Astrocyte (in vitro differentiated cells and primary cell): ENCODE results near the gene PPP2R2C. TPM values are rescaled to one million over a fixed set of nuclear protein-coding genes. Genes with fewer than 3 reads are reported as not detected.

Source experiments
- DNase-seq: peaks from one replicate; pipeline ENCODE4 v3.0.0-alpha.2; 2010; ENCODE audit warnings: low read depth
- FAIRE-seq: peaks from 2 replicates; lab custom pipeline; 2011; peaks lifted over from hg19 to GRCh38; lab: Jason Lieb, UNC
- H2AFZ ChIP-seq: 2 replicates; pipeline ENCODE4 v1.6.0; 2012; ENCODE audit warnings: low read depth, low read length, inconsistent platforms
- H3K27ac ChIP-seq: 2 replicates; pipeline ENCODE4 v1.5.1; 2011; ENCODE audit warnings: low read depth, low read length, inconsistent platforms
- H3K27me3 ChIP-seq: 2 replicates; pipeline ENCODE4 v1.6.0; 2011; ENCODE audit warnings: low read length, inconsistent platforms; ENCODE audit not compliant: insufficient read depth
- H3K36me3 ChIP-seq: 2 replicates; pipeline ENCODE4 v1.5.1; 2011; ENCODE audit warnings: low read length, inconsistent platforms; ENCODE audit not compliant: insufficient read depth
- H3K4me1 ChIP-seq: 2 replicates; pipeline ENCODE4 v1.5.1; 2011; ENCODE audit warnings: low read length, inconsistent platforms; ENCODE audit not compliant: insufficient read depth
- H3K4me2 ChIP-seq: 2 replicates; pipeline ENCODE4 v1.6.0; 2012; ENCODE audit warnings: low read length, inconsistent platforms
- H3K4me3 ChIP-seq: 2 replicates; pipeline ENCODE4 v1.5.1; 2011; ENCODE audit warnings: low read depth, mild to moderate bottlenecking, low read length, inconsistent platforms; ENCODE audit not compliant: insufficient read depth
- H3K79me2 ChIP-seq: 2 replicates; pipeline ENCODE4 v1.6.0; 2012; ENCODE audit warnings: mild to moderate bottlenecking, low read length, inconsistent platforms; ENCODE audit not compliant: insufficient read depth
- H3K9ac ChIP-seq: 2 replicates; pipeline ENCODE4 v1.6.0; 2012; ENCODE audit warnings: mild to moderate bottlenecking, low read length, inconsistent platforms
- H3K9me3 ChIP-seq: 2 replicates; pipeline ENCODE4 v1.5.1; 2012; ENCODE audit warnings: low read depth, mild to moderate bottlenecking, low read length, inconsistent platforms; ENCODE audit not compliant: insufficient read depth
- H4K20me1 ChIP-seq: 2 replicates; pipeline ENCODE4 v1.6.0; 2012; ENCODE audit warnings: low read length, inconsistent platforms; ENCODE audit not compliant: insufficient read depth
- H3K27ac Mint-ChIP-seq: one replicate; pipeline ENCODE4 v1.8.0; 2021; ENCODE audit warnings: mild to moderate bottlenecking, mixed read lengths; ENCODE audit not compliant: unreplicated experiment
- H3K27me3 Mint-ChIP-seq: one replicate; pipeline ENCODE4 v1.8.0; 2021; ENCODE audit warnings: low read depth, mixed read lengths; ENCODE audit not compliant: unreplicated experiment
- H3K36me3 Mint-ChIP-seq: one replicate; pipeline ENCODE4 v1.8.0; 2021; ENCODE audit warnings: low read depth, mixed read lengths; ENCODE audit not compliant: unreplicated experiment
- H3K4me1 Mint-ChIP-seq: one replicate; pipeline ENCODE4 v1.8.0; 2021; ENCODE audit warnings: low read depth, mixed read lengths; ENCODE audit not compliant: unreplicated experiment
- H3K4me3 Mint-ChIP-seq: one replicate; pipeline ENCODE4 v1.8.0; 2021; ENCODE audit warnings: mild to moderate bottlenecking, moderate library complexity, mixed read lengths; ENCODE audit not compliant: unreplicated experiment
- H3K9me3 Mint-ChIP-seq: one replicate; pipeline ENCODE4 v1.8.0; 2021; ENCODE audit warnings: mild to moderate bottlenecking, mixed read lengths; ENCODE audit not compliant: unreplicated experiment
- EZH2 ChIP-seq: IDR thresholded peaks from 2 replicates; pipeline ENCODE4 v1.6.1; 2012; ENCODE audit warnings: mild to moderate bottlenecking, low read length, inconsistent platforms; ENCODE audit not compliant: insufficient read depth
- total RNA-seq: library from RNA; stranded (reverse); gene quantifications from 2 replicates; pipeline ENCODE4 v1.2.1, GENCODE V29; 2021
- TF ChIP-seq, protein P1 (sequence below): IDR thresholded peaks from 2 replicates; pipeline ENCODE4 v1.5.1; 2011; ENCODE audit warnings: low read depth, mild to moderate bottlenecking, inconsistent platforms, low read length, moderate library complexity; ENCODE audit not compliant: insufficient read depth

Gene PPP2R2C
- total RNA-seq, 1 donor from 2014 or later, result 1.1 TPM

DNA sequence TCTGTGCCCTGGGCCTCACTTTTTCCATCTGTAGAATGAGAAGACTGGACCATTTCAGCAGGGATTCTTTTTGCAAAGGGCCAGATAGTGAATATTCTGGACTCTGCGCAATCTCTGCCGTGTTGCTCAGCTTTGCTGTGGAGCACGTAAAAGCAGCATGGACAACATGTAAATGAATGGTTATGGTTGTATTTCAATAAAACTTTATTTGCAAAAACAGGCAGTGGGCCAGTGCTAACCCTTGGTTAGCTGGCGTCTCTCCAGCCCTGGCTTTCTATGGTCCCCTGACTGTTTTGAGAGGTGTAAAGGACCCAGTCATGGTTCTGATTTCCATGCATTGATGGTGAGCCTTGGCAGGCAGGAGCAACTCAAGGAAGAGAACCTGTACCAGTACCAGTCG, 184.1 kb downstream of the PPP2R2C start:
- H3K27ac ChIP-seq, result no peak overlapping the region
- FAIRE-seq (no peak), DNase-seq (no peak)
- H3K9me3 ChIP-seq, result no peaks in the 10 kb centered on the region
- TF ChIP-seq, protein P1, sequence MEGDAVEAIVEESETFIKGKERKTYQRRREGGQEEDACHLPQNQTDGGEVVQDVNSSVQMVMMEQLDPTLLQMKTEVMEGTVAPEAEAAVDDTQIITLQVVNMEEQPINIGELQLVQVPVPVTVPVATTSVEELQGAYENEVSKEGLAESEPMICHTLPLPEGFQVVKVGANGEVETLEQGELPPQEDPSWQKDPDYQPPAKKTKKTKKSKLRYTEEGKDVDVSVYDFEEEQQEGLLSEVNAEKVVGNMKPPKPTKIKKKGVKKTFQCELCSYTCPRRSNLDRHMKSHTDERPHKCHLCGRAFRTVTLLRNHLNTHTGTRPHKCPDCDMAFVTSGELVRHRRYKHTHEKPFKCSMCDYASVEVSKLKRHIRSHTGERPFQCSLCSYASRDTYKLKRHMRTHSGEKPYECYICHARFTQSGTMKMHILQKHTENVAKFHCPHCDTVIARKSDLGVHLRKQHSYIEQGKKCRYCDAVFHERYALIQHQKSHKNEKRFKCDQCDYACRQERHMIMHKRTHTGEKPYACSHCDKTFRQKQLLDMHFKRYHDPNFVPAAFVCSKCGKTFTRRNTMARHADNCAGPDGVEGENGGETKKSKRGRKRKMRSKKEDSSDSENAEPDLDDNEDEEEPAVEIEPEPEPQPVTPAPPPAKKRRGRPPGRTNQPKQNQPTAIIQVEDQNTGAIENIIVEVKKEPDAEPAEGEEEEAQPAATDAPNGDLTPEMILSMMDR, result no peak
- TF ChIP-seq EZH2, result no peak
- H2AFZ ChIP-seq, result no peak overlapping the region
- H3K36me3 Mint-ChIP-seq, result peaks cover 32% of the 10 kb centered on the region
- no peaks in the 10 kb centered on the region for H3K4me1 ChIP-seq
- H4K20me1 ChIP-seq, result peaks cover 28% of the 10 kb centered on the region
- H3K4me2 ChIP-seq, result no peak overlapping the region
- H3K4me3 ChIP-seq, result no peak overlapping the region
- H3K9me3 Mint-ChIP-seq, result no peaks in the 10 kb centered on the region
- no peaks in the 10 kb centered on the region for H3K4me1 Mint-ChIP-seq
- H3K27ac Mint-ChIP-seq, result no peak overlapping the region
- no peak overlapping the region for H3K9ac ChIP-seq
- H3K27me3 ChIP-seq, result no peaks in the 10 kb centered on the region
- H3K27me3 Mint-ChIP-seq, result no peaks in the 10 kb centered on the region
- H3K79me2 ChIP-seq, result no peaks in the 10 kb centered on the region
- no peak overlapping the region for H3K4me3 Mint-ChIP-seq
- peaks cover 9% of the 10 kb centered on the region for H3K36me3 ChIP-seq

DNA sequence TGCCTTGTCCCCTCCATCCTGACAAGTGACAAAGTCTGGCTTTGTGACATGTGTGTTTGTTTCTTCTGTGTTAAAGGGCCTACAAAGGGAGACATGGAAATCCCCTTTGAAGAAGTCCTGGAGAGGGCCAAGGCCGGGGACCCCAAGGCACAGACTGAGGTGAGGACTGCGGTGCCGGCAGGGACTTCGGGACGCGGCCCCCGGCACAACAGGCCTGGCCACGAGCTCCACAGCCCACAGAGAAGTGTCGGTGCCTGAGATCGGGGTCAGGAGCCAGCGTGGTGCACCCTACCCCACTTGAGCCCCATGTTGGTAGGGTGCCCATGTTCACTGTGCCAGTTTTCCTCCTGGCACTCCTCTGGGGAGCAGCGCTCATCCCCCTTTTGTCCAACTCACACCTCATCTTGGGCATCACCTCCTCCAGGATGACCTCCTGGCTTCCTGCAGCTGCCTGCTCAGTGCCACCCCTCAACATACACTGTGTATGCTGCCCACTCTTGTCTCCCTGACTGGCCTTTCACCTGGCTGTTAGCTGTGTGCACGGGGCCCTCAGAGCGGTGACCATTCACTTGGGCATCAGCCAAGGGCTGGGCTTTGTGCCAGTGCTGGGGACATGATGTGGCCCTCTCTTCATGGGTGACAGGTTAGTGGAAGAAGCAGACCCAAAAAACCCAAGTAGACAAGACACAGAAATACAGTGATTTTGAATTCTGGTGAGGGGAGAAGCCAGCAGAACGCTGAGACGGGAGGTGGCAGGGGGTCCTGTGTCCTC, 185.2 kb downstream of the PPP2R2C start:
- Mint-ChIP-seq H3K27ac (no peak overlapping the region), H3K27me3 (no peaks in the 10 kb centered on the region), H3K4me3 (no peak overlapping the region), H3K36me3 (peaks cover 23% of the 10 kb centered on the region), H3K4me1 (no peaks in the 10 kb centered on the region), H3K9me3 (no peaks in the 10 kb centered on the region)
- H3K27ac ChIP-seq, result no peak overlapping the region
- H3K4me3 ChIP-seq, result no peak overlapping the region
- no peak for TF ChIP-seq EZH2
- TF ChIP-seq, protein P1, result no peak
- no peak overlapping the region for H3K9ac ChIP-seq
- H4K20me1 ChIP-seq, result peaks cover 40% of the 10 kb centered on the region
- FAIRE-seq, result no peak
- no peaks in the 10 kb centered on the region for H3K9me3 ChIP-seq
- H2AFZ ChIP-seq, result no peak overlapping the region
- no peaks in the 10 kb centered on the region for H3K27me3 ChIP-seq
- no peaks in the 10 kb centered on the region for H3K79me2 ChIP-seq
- no peak for DNase-seq
- H3K4me2 ChIP-seq, result no peak overlapping the region
- H3K4me1 ChIP-seq, result no peaks in the 10 kb centered on the region
- H3K36me3 ChIP-seq, result peaks cover 9% of the 10 kb centered on the region

DNA sequence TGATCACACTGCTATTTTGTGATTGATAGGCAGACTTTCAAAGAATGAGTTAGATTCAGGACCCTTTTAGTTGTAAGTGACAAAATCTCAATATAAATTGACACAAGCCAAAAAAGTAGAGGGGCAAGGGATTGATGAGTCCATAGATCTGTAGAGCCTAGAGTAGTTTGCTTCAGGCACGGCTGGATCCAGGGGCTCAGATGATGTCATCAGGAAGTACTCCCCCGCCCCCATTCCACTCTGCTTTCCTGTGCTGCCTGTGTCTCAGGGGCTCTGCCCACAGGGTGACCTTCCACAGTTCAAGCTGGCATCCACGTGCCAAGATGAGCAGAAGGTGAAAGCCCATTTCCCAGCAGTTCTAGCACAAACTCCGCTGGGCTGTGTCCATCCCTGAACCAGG, 189.1 kb downstream of the PPP2R2C start:
- no peaks in the 10 kb centered on the region for H3K27me3 ChIP-seq
- peaks cover 6% of the 10 kb centered on the region for H3K4me1 Mint-ChIP-seq
- H3K4me3 Mint-ChIP-seq, result no peak overlapping the region
- no peak overlapping the region for H2AFZ ChIP-seq
- peaks cover 4% of the 10 kb centered on the region for H3K79me2 ChIP-seq
- H3K36me3 Mint-ChIP-seq, result peaks cover 22% of the 10 kb centered on the region
- H3K4me2 ChIP-seq, result no peak overlapping the region
- H3K27ac Mint-ChIP-seq, result no peak overlapping the region
- no peak overlapping the region for H3K27ac ChIP-seq
- no peaks in the 10 kb centered on the region for H3K9me3 Mint-ChIP-seq
- H3K36me3 ChIP-seq, result peaks cover 2% of the 10 kb centered on the region
- TF ChIP-seq, protein P1, result no peak
- no peak for FAIRE-seq
- H3K27me3 Mint-ChIP-seq, result no peaks in the 10 kb centered on the region
- no peak overlapping the region for H3K4me3 ChIP-seq
- no peak for DNase-seq
- no peak overlapping the region for H3K9ac ChIP-seq
- H3K9me3 ChIP-seq, result no peaks in the 10 kb centered on the region
- peaks cover 11% of the 10 kb centered on the region for H3K4me1 ChIP-seq
- peaks cover 78% of the 10 kb centered on the region for H4K20me1 ChIP-seq
